ENCODE results near the gene TIMD4.

The TIMD4 gene

GRCh38 chr5:156912869-156913268 lies 50.2 kb downstream of the TIMD4 start:
- no peak overlapping the region for H3K27ac ChIP-seq
- TF ChIP-seq CTCF (IDR thresholded peaks at IDR 0.05) (no peak), ZFX (IDR thresholded peaks at IDR 0.05; ENCODE audit: borderline replicate concordance) (no peak)

- H3K27ac ChIP-seq, result no peak overlapping the region
- TF ChIP-seq CTCF (IDR thresholded peaks at IDR 0.05) (no peak), ZFX (IDR thresholded peaks at IDR 0.05; ENCODE audit: borderline replicate concordance) (no peak)
These were observed 53.8 kb downstream of the TIMD4 start for GRCh38 chr5:156909180-156909579.

DNA sequence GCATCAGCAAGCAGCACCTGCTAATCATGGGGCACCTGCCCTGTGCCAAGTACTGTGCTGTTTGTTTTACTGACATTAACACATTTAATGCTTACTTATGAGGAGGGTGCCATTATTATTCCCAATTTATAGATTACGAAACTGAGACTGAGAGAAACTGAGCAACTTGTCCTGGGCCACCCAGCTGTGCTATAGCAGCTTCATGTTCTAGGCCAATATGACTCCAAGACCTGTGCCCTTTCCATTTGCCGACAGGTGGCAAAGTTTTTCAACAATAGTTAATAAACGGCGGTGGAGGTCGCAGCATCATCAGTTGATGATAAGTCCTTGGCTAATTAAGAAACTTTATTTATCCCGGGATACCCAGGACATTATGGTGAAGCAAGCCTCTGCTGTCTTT lies 55.4 kb downstream of the TIMD4 start:
- TF ChIP-seq ZFX (IDR thresholded peaks at IDR 0.05; ENCODE audit: borderline replicate concordance) (no peak), CTCF (IDR thresholded peaks at IDR 0.05) (no peak)
- no peak overlapping the region for H3K27ac ChIP-seq

DNA sequence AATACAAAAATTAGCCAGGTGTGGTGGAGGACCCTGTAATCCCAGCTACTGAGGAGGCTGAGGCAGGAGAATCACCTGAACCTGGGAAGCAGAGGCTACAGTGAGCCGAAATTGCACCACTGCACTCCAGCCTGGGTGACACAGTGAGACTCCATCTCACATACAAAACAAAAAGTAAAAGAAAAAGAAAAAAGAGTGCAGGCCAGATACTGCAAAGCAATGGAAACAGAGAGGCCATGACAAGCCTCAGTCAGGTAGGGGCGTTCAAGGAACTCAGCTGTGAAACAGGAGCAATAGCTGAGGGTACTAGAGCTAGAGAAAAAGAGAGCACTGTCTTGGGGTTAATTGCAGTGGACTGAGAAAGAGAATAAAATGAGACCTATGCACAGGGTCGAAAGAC lies 56.2 kb downstream of the TIMD4 start:
- TF ChIP-seq ZFX (IDR thresholded peaks at IDR 0.05; ENCODE audit: borderline replicate concordance), result no peak
- no peak for TF ChIP-seq CTCF (IDR thresholded peaks at IDR 0.05)
- no peak overlapping the region for H3K27ac ChIP-seq

- no peak overlapping the region for H3K27ac ChIP-seq
- TF ChIP-seq CTCF (IDR thresholded peaks at IDR 0.05) (no peak), ZFX (IDR thresholded peaks at IDR 0.05; ENCODE audit: borderline replicate concordance) (no peak)
These were observed 66.5 kb downstream of the TIMD4 start for GRCh38 chr5:156896546-156896945.

DNA sequence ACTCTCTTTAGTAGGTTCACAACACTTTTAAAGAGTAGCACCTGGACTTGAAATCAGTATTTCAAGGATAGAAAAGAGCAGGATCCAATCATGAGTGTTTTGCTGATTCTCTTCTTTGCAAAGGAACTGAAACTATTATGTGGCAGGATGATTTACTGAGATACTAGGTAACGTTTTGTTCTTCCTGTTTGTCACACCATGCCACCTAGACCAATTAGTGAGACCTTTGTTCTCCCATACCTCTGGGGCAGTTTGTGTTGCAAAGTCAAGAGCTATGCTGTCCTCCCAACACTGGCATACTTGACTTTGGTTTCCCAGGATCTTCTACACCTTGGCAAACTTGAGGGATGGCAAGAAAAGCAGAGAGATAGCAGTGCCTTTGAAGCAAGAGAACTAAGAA lies 69.5 kb downstream of the TIMD4 start:
- no peak overlapping the region for H3K27ac ChIP-seq
- TF ChIP-seq ZFX (IDR thresholded peaks at IDR 0.05; ENCODE audit: borderline replicate concordance) (no peak), CTCF (IDR thresholded peaks at IDR 0.05) (no peak)

- TF ChIP-seq ZFX (IDR thresholded peaks at IDR 0.05; ENCODE audit: borderline replicate concordance) (no peak), CTCF (IDR thresholded peaks at IDR 0.05) (no peak)
These were observed 70.2 kb downstream of the TIMD4 start for GRCh38 chr5:156892864-156893263.

More at GRCh38 chr5:156892864-156893263, 70.2 kb downstream of the TIMD4 start:
- H3K27ac ChIP-seq, result no peak overlapping the region

Data from 22Rv1 (cell line).